ENCODE data around the gene RHOF. TPM values are rescaled to one million over a fixed set of nuclear protein-coding genes. Genes with fewer than 3 reads are reported as not detected.

The RHOF gene
- total RNA-seq, 1 donor from 2014 or later: 194 TPM

GRCh38 chr12:121796855-121797751 lies 3.6 kb upstream of the RHOF start:
- H3K36me3 ChIP-seq (ENCODE audit: control insufficient read depth, insufficient read depth, low read length): peaks cover 1% of the 10 kb centered on the region
- H3K4me3 ChIP-seq (ENCODE audit: low read depth, low read length): peak overlapping the region; percentile 9
- peak; percentile 34 for TF ChIP-seq CTCF (IDR thresholded peaks at IDR 0.05; ENCODE audit: insufficient read depth, low read length, poor library complexity, severe bottlenecking)
- H3K27me3 ChIP-seq (ENCODE audit: control insufficient read depth, insufficient read depth, low read length): no peaks in the 10 kb centered on the region
- DNase-seq (ENCODE audit: low read depth): peak; percentile 83

- Histone ChIP-seq H3K27me3 (ENCODE audit: control insufficient read depth, insufficient read depth, low read length) (no peaks in the 10 kb centered on the region), H3K36me3 (ENCODE audit: control insufficient read depth, insufficient read depth, low read length) (peaks cover 1% of the 10 kb centered on the region), H3K4me3 (ENCODE audit: low read depth, low read length) (no peak overlapping the region)
- peak; percentile 90 for TF ChIP-seq CTCF (IDR thresholded peaks at IDR 0.05; ENCODE audit: insufficient read depth, low read length, poor library complexity, severe bottlenecking)
- no peak for DNase-seq (ENCODE audit: low read depth)
Measured at GRCh38 chr12:121795034-121795968, 1.8 kb upstream of the RHOF start.

- no peak for TF ChIP-seq CTCF (IDR thresholded peaks at IDR 0.05; ENCODE audit: insufficient read depth, low read length, poor library complexity, severe bottlenecking)
- Histone ChIP-seq H3K4me3 (ENCODE audit: low read depth, low read length) (no peak overlapping the region), H3K36me3 (ENCODE audit: control insufficient read depth, insufficient read depth, low read length) (peaks cover 1% of the 10 kb centered on the region), H3K27me3 (ENCODE audit: control insufficient read depth, insufficient read depth, low read length) (no peaks in the 10 kb centered on the region)
- DNase-seq (ENCODE audit: low read depth): no peak
Measured at GRCh38 chr12:121794534-121795033, 1.1 kb upstream of the RHOF start.

GRCh38 chr12:121793838-121794533 lies 498 bp upstream of the RHOF start:
- Histone ChIP-seq H3K4me3 (ENCODE audit: low read depth, low read length) (peak overlapping the region; percentile 76), H3K27me3 (ENCODE audit: control insufficient read depth, insufficient read depth, low read length) (no peaks in the 10 kb centered on the region)
- no peak for DNase-seq (ENCODE audit: low read depth)

More at GRCh38 chr12:121793838-121794533, 498 bp upstream of the RHOF start:
- H3K36me3 ChIP-seq (ENCODE audit: control insufficient read depth, insufficient read depth, low read length): peaks cover 1% of the 10 kb centered on the region
- peak; percentile 99 for TF ChIP-seq CTCF (IDR thresholded peaks at IDR 0.05; ENCODE audit: insufficient read depth, low read length, poor library complexity, severe bottlenecking)
